HG02981 (cell line): ENCODE data around the gene GIMD1.
A peak's percentile ranks its signal among the peaks of the same experiment; 100 is the strongest.

Source experiments
- ATAC-seq: cut with Tn5 transposase; IDR thresholded peaks from one replicate; pipeline ENCODE4 v1.9.1; 2021; ENCODE audit warnings: mild to moderate bottlenecking, moderate library complexity; ENCODE audit not compliant: unreplicated experiment

Gene GIMD1

DNA sequence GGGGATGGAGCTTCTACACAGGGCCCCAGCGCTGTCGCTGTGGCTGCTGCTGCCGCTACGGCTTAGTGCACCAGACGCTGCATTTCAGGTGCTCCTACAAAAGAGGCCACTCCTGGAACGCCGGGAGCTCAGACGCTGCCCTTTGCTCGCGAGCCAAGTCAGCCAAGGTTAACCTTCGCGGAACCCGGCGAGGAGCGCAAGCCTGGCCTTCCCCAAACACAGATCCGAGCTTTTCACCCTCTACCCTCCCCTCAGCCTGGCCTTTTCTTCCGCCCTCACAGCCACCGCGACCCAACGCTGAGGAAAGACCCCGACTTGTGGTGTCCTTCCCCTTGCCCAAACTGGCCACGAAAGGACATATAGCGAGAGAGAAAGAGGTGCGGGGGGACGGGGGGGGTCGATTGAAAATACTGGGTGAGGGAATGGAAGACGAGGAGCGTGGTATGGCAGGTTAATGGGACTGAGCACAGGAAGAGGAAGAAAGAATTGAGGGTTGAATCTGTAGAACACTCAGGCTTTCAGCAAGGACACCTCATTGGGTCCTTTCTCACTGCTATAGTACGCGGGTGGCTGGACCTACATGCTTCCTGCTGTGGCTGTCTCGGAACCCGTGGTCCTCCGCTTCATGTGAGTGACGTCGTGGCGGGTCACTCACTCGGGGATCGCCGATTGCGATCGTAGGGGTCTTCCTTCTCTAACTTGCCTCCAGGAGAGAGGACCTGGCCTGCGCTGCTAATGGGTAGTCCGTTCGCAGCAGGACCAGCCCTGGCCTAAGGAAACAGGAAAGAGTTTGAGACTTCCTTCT is 52.4 kb downstream of the GIMD1 start, which contains the start of the genes AIMP1 and TBCK:
Gene AIMP1, plus strand, starts transcription at position 583 of the 805 bp plus-strand sequence. CDS start 8,460 bp downstream, outside the sequence.
Gene TBCK, minus strand, starts transcription at position 242 of the 805 bp plus-strand sequence. CDS start 7,249 bp downstream, outside the sequence.
- ATAC-seq = peak; percentile 86

DNA sequence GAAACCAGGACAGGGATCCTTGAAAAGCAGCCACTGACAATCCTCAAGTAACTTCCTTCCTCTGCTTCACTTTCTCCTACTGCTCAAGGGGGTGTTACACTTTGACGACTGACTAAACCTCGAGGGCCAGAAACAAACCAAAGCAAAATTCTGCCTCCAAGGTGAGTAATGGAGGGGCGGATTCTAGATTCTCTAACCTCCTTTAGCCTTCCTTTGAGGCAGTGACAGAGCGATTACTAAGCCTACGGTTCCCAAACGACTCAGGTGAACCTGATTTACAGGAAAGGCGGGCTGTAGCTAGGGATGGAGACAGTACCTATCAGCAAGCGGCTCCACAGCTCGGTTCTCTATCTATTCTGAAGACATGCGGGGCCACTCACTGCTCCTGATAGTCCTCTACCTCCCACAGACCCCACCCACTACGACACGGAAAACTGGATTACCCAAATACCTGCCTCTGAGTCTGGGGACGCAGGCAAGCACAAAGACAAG is 53.1 kb downstream of the GIMD1 start:
- peak; percentile 21 for ATAC-seq

DNA sequence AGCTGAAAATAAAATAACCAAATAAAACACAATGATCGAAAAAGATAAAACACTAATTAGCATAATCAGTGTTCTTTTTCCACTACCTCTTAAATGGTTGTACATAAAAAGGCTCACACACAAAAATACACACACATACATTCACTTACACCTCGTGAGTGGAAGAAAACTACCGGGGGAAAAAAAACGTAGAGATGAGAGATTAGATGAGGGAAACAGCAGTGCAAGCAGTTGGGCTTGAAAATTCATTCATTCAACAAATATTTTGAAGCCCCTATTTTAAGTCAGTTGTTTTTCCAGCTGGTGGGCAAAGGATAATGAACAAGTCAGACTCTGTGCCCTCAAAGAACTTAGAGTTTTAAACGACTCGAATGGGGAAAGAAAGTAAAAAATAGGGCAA is 53.6 kb downstream of the GIMD1 start:
- no peak for ATAC-seq

DNA sequence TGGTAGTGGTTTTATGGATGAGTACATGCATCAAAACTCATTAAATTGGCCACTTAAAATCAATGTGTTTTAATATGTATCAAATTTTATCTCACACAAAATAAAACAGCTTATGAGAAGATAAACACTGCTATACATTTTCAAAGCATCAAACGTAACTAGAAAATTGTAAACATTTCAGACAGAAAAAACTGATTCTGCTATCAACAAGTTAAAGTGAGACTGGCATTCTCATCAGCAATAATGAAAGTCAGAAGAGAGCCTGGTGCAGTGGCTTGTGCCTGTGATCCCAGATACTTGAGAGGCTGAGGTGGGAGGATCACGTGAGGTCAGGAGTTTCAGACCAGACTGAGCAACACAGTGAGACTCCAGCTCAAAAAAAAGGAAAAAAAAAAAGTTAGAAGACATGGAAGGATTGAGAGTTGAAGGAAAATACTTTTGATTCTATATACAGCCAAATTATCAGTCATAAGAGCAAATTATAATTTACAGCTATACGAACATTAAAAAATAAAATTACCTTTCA is 55.5 kb downstream of the GIMD1 start:
- ATAC-seq = no peak

DNA sequence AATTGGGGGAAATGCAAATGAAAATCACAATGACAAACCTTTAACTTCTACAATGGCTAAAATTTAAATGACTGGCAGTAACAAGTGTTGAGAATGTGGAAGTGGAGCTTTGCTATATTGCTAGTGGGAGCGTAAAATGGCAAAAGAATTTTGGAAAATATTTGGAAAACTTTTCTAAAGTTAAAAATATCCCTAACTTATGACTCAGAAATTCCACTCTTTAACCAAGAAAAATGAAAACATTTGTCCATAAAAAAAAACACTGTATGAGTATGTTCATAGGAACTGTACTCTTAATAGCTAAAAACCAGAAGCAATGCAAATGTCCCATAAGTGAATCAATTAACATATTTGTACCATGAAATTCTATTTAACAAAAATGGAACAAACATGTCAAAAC is 56.2 kb downstream of the GIMD1 start:
- ATAC-seq = no peak
